Osteocyte (in vitro differentiated cells): ENCODE measurements around the gene PLEKHA6. TPM values are rescaled to one million over a fixed set of nuclear protein-coding genes. Genes with fewer than 3 reads are reported as not detected.

Experiments used
- DNase-seq: peaks from one replicate; pipeline ENCODE4 v3.0.0; 2021; ENCODE audit warnings: mixed read lengths; ENCODE audit not compliant: unreplicated experiment; ENCODE audit errors: extremely low spot score
- H3K27ac Mint-ChIP-seq: one replicate; pipeline ENCODE4 v1.8.0; 2021; ENCODE audit warnings: mild to moderate bottlenecking, mixed read lengths; ENCODE audit not compliant: unreplicated experiment
- H3K27me3 Mint-ChIP-seq: one replicate; pipeline ENCODE4 v1.8.0; 2021; ENCODE audit warnings: mixed read lengths; ENCODE audit not compliant: unreplicated experiment
- H3K36me3 Mint-ChIP-seq: one replicate; pipeline ENCODE4 v1.8.0; 2021; ENCODE audit warnings: mixed read lengths; ENCODE audit not compliant: unreplicated experiment
- H3K4me1 Mint-ChIP-seq: one replicate; pipeline ENCODE4 v1.8.0; 2021; ENCODE audit warnings: mixed read lengths; ENCODE audit not compliant: unreplicated experiment
- H3K4me3 Mint-ChIP-seq: one replicate; pipeline ENCODE4 v1.8.0; 2021; ENCODE audit warnings: mild to moderate bottlenecking, moderate library complexity, mixed read lengths; ENCODE audit not compliant: unreplicated experiment
- H3K9me3 Mint-ChIP-seq: one replicate; pipeline ENCODE4 v1.8.0; 2021; ENCODE audit warnings: mixed read lengths; ENCODE audit not compliant: unreplicated experiment
- total RNA-seq: library from RNA; stranded (reverse); gene quantifications from 2 replicates; pipeline ENCODE4 v1.2.1, GENCODE V29; 2021
- TF ChIP-seq, protein P1 (sequence below): fragments of 200-600 bp; sonication (generic); IDR thresholded peaks from 2 replicates; pipeline ENCODE4 v1.5.0; 2021; ENCODE audit warnings: antibody characterized with exemption, mild to moderate bottlenecking, moderate library complexity

Gene PLEKHA6
- total RNA-seq, 1 donor from 2014 or later = 0.24 TPM

- no peak for DNase-seq
- Mint-ChIP-seq H3K27me3 (peaks cover 15% of the 10 kb centered on the region), H3K4me3 (no peak overlapping the region), H3K36me3 (no peaks in the 10 kb centered on the region), H3K27ac (no peak overlapping the region), H3K9me3 (no peaks in the 10 kb centered on the region), H3K4me1 (peaks cover 10% of the 10 kb centered on the region)
- TF ChIP-seq, protein P1, sequence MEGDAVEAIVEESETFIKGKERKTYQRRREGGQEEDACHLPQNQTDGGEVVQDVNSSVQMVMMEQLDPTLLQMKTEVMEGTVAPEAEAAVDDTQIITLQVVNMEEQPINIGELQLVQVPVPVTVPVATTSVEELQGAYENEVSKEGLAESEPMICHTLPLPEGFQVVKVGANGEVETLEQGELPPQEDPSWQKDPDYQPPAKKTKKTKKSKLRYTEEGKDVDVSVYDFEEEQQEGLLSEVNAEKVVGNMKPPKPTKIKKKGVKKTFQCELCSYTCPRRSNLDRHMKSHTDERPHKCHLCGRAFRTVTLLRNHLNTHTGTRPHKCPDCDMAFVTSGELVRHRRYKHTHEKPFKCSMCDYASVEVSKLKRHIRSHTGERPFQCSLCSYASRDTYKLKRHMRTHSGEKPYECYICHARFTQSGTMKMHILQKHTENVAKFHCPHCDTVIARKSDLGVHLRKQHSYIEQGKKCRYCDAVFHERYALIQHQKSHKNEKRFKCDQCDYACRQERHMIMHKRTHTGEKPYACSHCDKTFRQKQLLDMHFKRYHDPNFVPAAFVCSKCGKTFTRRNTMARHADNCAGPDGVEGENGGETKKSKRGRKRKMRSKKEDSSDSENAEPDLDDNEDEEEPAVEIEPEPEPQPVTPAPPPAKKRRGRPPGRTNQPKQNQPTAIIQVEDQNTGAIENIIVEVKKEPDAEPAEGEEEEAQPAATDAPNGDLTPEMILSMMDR = no peak
Measured at GRCh38 chr1:204343802-204344201, 15.9 kb downstream of the PLEKHA6 start.

DNA sequence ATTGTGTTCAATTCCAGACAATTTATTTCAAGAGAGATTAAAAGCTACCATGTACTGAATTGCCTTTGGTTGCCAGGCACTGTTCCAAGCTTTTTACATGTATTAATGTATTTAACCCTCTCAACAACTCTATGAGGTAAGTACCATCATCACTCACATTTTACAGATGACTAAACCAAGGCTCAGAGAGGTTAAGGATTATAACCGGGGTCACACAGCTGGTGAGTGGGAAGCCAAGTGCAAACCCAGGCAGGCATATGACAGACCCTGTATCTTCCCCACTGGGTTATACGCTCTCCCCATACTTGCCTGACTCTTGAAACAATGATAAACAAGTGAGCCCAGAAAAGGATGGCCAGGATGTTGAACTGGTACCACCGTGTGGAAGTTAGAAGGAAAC, 16.5 kb downstream of the PLEKHA6 start:
- H3K9me3 Mint-ChIP-seq = no peaks in the 10 kb centered on the region
- H3K36me3 Mint-ChIP-seq = no peaks in the 10 kb centered on the region
- peaks cover 18% of the 10 kb centered on the region for H3K27me3 Mint-ChIP-seq
- H3K27ac Mint-ChIP-seq = no peak overlapping the region
- TF ChIP-seq, protein P1 = no peak
- no peak overlapping the region for H3K4me3 Mint-ChIP-seq
- no peak for DNase-seq
- H3K4me1 Mint-ChIP-seq = peaks cover 5% of the 10 kb centered on the region

DNA sequence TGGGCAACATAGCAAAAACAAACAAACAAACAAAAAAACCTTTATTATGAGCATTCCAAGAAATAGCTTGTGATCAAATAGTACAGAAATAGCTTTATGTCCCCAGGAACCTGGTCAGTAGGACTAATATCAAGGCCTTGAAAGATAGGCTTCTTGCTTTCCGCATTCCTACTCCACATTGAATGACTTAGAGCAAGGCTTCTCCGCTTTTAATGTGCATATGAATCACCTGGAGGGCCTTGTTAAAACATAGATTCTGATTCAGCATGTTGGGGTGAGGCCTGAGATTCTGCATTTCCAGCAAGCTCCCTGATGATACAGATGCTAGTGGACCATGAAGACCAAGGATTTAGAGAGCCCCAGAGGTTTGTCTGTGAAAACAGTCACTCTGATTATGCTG, 17.4 kb downstream of the PLEKHA6 start:
- Mint-ChIP-seq H3K4me3 (no peak overlapping the region), H3K27me3 (peaks cover 21% of the 10 kb centered on the region), H3K9me3 (no peaks in the 10 kb centered on the region), H3K27ac (no peak overlapping the region), H3K36me3 (no peaks in the 10 kb centered on the region), H3K4me1 (peaks cover 5% of the 10 kb centered on the region)
- no peak for DNase-seq
- TF ChIP-seq, protein P1 = no peak

DNA sequence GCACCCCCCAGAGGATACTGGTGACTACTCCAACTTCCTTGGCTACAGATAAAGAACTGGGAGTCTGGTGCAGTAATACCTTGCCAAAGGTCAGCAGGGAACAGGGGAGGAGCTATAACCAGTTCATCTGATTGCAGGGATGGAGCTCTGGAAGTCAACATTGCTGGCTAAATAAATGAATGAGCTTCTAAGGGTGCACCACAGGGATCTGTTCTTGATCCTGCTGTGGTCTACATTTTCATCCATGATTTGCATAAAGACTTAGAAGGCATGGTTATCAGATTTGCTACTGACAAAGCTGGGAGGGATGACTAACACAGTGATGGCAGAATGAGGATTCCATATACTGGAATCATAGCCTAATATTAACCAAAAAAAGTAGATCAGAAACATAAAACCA, 18.3 kb downstream of the PLEKHA6 start:
- no peak for DNase-seq
- Mint-ChIP-seq H3K27ac (no peak overlapping the region), H3K4me1 (peaks cover 5% of the 10 kb centered on the region), H3K27me3 (peaks cover 21% of the 10 kb centered on the region), H3K9me3 (no peaks in the 10 kb centered on the region), H3K4me3 (no peak overlapping the region), H3K36me3 (no peaks in the 10 kb centered on the region)
- TF ChIP-seq, protein P1 = no peak

DNA sequence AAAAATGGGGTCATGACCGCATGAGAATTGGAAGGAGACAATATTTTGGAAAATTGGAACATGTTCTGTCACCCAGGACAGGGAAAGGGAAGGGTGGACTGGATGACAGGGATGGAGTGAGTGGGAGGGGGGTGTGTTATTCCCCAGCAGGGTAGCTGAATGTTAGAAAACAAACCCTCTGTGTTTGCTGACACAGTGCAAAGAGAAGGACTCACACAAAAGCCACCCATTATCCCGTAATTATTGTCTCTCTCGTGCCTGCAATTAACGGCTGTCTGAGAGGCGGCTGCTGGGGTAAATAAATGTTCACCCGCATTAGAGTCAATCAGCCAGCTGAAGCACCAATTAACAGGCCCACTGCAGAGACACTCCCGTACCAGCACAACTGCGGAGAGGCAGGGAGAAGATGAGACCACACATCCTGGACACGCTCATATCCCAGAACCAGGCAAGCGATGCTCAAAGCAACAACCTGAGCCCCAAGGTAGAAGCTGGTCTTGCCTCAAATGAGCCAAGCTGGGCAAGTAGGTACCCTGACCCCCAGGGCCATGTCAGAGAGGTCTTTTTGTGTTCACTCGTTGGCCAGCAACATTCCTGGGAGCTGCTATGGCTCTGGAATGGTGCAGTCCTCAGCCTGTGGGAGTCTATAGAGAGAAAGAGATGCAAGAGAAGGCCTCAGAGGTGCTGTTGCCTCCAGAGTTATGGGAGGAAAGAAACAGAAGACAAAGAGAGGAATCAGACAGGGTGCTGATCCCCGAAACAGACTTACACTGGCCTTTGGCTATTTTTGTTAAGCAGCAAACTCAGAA, 19.4 kb downstream of the PLEKHA6 start:
- no peak for DNase-seq
- Mint-ChIP-seq H3K27ac (no peak overlapping the region), H3K36me3 (no peaks in the 10 kb centered on the region), H3K27me3 (peaks cover 21% of the 10 kb centered on the region), H3K4me1 (peaks cover 3% of the 10 kb centered on the region), H3K9me3 (no peaks in the 10 kb centered on the region), H3K4me3 (no peak overlapping the region)
- TF ChIP-seq, protein P1 = no peak
